ENCODE measurements around the gene SLC38A10.
"Not testable (repeated sequence)": the region's sequence is repeated elsewhere in the genome, so short reads cannot be mapped to it uniquely, and the experiment has no call there.

Gene SLC38A10

DNA sequence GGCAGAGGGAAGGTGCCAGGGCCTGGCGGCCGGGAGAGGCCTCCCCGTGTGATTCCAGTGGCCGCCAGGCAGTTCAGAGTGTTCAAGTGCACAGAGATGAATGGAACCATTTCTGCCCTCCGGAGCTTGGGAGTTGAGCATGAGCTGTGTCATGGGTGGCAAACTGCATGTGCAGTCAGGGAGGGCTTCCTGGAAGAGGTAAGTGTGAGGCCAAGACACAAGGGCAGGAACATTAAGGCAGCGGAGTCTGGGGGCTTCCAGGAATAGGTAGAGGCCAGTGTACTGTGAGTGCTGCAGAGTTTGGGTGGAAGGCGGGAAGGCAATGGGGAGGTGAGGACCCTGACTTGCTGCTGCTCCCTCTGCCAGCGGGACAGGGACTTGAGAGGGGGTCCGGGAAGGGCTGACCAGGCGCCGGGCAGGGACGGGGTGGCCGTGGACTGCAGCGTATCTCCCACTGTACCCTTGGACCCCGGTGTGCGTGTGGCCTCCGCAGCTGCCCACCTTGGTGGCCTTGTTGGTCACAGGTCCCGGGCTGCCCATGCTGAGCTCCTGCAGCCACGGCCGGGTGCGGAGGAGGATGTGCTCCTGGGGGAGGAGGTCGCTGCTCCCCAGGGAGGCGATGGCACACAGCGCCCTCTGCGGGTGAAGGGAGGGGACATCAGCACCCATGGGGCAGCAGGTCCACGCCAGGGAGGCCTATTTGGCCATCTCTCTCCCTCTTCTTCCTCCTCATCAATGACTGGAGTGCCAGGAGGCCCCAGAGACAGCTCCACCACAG, 64.9 kb downstream of the SLC38A10 start:
- Histone ChIP-seq H3K4me3 (ENCODE audit: low read length) (no peak overlapping the region), H2AFZ (ENCODE audit: low read depth, low read length) (no peak overlapping the region), H3K4me1 (ENCODE audit: insufficient read depth, low read length) (no peaks in the 10 kb centered on the region), H3K9me3 (ENCODE audit: low read length) (no peaks in the 10 kb centered on the region), H3K36me3 (ENCODE audit: insufficient read depth, low read length) (peaks cover 31% of the 10 kb centered on the region), H3K27me3 (ENCODE audit: insufficient read depth, low read length) (no peaks in the 10 kb centered on the region)

DNA sequence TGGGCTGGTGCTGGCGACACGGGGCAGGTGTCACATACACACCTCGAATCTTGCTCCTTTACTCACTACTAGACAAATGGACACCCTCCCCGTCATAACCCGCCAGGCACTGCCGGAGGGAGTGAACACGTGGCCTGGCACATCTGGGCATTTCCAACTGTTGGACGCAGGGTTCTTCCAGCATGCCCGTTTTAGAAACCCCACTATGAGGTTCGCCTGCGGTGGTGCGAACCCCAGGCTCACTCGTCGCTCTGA, 65.5 kb downstream of the SLC38A10 start:
- Histone ChIP-seq H3K9me3 (ENCODE audit: low read length) (no peaks in the 10 kb centered on the region), H3K27me3 (ENCODE audit: insufficient read depth, low read length) (no peaks in the 10 kb centered on the region), H3K4me1 (ENCODE audit: insufficient read depth, low read length) (no peaks in the 10 kb centered on the region), H2AFZ (ENCODE audit: low read depth, low read length) (no peak overlapping the region), H3K36me3 (ENCODE audit: insufficient read depth, low read length) (peaks cover 31% of the 10 kb centered on the region), H3K4me3 (ENCODE audit: low read length) (no peak overlapping the region)

DNA sequence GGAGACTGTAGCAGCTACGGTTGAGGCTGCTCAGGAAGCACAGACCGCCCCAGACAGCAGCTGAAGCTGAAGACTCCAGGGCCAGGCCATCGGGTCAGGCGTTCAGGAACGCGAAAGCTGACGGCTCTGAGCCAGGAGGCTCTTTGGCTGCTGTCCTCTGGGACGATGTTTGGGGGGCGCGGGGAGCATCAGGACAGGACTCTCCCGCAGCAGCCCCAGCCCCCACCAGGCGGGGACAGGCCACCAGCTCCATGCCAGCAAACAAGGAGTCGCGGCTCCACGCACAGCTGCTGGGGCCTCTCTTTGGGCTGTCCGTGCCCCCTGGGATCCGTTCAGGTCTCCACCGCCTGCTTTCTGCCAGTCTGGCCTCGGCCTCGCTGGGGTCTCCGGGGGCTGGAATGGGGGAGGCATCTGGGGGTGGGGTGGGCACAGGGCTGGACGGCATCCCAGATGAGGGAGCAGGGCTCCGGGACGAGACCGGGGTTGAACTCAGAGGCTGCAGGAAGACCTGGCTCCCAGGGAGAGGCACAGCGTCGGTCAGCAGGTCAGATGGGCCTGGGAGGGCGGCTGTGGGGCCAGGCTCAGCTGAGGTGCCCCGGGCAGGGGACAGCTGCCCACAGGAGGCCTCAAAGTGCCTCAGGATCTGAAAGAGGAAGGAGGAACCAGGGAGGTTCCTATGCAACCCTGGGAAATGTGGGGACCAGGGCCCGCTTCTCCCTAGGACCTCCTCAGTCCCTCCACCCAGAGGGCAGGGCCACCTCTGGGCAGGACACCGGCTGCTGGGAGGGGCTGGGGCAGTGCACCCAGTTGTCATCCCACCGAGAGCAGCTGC, 66.1 kb downstream of the SLC38A10 start:
- Histone ChIP-seq H3K27me3 (ENCODE audit: insufficient read depth, low read length) (no peaks in the 10 kb centered on the region), H2AFZ (ENCODE audit: low read depth, low read length) (no peak overlapping the region), H3K9me3 (ENCODE audit: low read length) (no peaks in the 10 kb centered on the region)

DNA sequence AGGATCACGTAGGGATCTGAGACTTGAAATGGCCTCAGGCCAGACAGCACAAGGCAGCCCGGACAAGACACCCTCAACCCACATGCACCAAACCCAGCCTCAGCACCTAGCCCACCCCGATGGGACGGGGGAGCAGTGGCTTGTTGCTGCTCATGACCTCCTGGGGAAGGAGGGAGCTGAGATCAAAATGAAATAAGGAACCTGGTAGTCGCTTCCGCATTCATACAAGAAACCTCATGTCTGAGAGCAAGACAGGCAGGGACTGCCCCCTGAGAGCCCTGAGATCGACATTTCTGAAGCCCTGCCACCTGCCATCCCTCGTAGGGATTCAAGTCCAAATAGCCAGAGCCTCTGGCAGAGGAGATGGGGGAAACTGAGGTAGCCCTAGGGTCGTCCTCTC, 66.7 kb downstream of the SLC38A10 start:
- Histone ChIP-seq H3K9me3 (ENCODE audit: low read length) (no peaks in the 10 kb centered on the region), H3K4me3 (ENCODE audit: low read length) (no peak overlapping the region), H2AFZ (ENCODE audit: low read depth, low read length) (no peak overlapping the region), H3K36me3 (ENCODE audit: insufficient read depth, low read length) (peaks cover 31% of the 10 kb centered on the region), H3K4me1 (ENCODE audit: insufficient read depth, low read length) (peaks cover 2% of the 10 kb centered on the region), H3K27me3 (ENCODE audit: insufficient read depth, low read length) (no peaks in the 10 kb centered on the region)

More for the DNA sequence above, 66.1 kb downstream of the SLC38A10 start:
- Histone ChIP-seq H3K36me3 (ENCODE audit: insufficient read depth, low read length) (peaks cover 31% of the 10 kb centered on the region), H3K4me1 (ENCODE audit: insufficient read depth, low read length) (no peaks in the 10 kb centered on the region), H3K4me3 (ENCODE audit: low read length) (no peak overlapping the region)

DNA sequence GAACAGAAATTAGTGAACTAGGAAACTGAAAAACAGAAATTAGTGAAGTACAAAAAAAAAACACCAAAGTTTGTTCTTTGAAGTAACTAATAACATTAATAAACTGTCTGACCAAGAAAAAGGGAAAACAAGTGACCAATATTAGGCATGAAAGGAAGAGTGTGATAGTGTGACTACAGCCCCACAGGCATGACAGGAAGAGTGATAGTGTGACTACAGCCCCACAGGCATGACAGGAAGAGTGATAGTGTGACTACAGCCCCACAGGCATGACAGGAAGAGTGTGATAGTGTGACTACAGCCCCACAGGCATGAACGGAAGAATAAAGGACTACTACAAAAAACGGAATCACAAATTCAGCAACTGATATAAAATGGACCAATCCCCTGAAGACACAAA, 67.5 kb downstream of the SLC38A10 start:
- H3K27me3 ChIP-seq (ENCODE audit: insufficient read depth, low read length); H3K4me1 ChIP-seq (ENCODE audit: insufficient read depth, low read length); H2AFZ ChIP-seq (ENCODE audit: low read depth, low read length); H3K9me3 ChIP-seq (ENCODE audit: low read length); H3K4me3 ChIP-seq (ENCODE audit: low read length): not testable (repeated sequence)
- H3K36me3 ChIP-seq (ENCODE audit: insufficient read depth, low read length) = peaks cover 25% of the 10 kb centered on the region

DNA sequence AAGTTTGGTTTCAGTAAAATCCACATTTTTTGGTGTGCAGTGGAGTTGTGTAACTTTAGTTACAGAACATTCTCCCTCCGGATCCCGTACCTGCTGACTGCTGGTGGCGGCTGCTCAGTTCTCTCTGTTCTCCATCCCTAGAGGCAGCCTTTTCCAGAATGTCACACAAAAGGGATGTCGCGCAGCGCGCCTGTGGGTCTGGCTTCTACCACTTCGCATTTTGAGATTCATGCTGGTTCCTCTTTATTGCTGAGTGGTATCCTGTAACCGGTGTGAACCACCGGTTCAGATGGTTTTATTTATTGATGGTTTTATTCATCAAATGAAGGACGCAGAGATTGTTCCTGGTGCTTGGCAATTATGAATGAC, 71.4 kb downstream of the SLC38A10 start:
- Histone ChIP-seq H3K9me3 (ENCODE audit: low read length) (no peaks in the 10 kb centered on the region), H3K4me1 (ENCODE audit: insufficient read depth, low read length) (peaks cover 15% of the 10 kb centered on the region), H2AFZ (ENCODE audit: low read depth, low read length) (peak overlapping the region; percentile 58), H3K27me3 (ENCODE audit: insufficient read depth, low read length) (no peaks in the 10 kb centered on the region), H3K36me3 (ENCODE audit: insufficient read depth, low read length) (peaks cover 15% of the 10 kb centered on the region), H3K4me3 (ENCODE audit: low read length) (no peak overlapping the region)

DNA sequence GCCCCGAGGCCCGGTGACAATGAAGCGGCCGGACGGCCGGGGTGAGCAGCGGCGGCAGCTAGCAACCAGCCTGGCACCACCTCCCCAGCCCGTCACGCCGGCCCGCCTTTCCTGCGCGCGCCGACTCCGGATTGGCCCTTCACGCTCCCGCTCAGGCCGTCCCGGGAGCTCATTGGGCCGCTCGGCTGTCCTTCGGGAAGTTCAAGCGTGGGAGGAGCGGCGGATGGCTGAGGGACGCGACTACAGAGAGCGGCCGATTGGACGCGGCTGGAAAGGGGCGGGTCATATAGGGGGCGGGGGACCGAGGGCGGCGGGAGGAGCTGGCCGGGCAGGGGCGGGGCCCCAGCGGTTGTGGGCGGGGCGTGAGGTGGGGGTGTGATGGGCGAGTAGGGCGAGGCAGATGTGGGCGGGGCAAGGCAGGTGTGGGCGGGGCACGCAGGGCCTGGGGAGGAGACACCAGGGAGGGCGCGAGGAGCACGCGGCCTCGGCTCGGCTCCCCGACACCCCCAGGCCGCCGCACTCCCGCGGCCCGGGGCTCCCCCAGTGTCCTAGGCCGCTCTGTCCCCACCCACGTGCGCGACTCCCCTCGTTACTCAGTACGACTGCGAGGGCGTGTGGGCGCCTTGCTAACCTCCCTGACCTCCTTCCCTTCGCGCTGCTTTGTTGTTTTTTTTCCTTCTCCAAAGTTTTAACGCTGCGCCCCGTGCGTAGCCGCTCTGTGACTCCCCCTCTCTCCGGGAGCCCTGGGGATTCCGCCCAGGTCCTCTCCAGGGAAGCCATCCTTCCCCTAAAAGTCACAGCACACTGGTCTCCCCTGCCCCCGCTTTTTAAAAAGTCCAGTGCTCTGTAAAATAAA, 72.0 kb downstream of the SLC38A10 start, which contains the start of gene CEP131:
TSS of gene CEP131 (minus strand) at position 60 of the 856 bp plus-strand sequence. CDS start 2,909 bp downstream, outside the sequence.
- Histone ChIP-seq H3K36me3 (ENCODE audit: insufficient read depth, low read length) (peaks cover 18% of the 10 kb centered on the region), H3K27me3 (ENCODE audit: insufficient read depth, low read length) (no peaks in the 10 kb centered on the region), H2AFZ (ENCODE audit: low read depth, low read length) (peak within 1 kb of the TSS; percentile 70), H3K4me3 (ENCODE audit: low read length) (peak within 1 kb of the TSS; percentile 78), H3K9me3 (ENCODE audit: low read length) (no peaks in the 10 kb centered on the region), H3K4me1 (ENCODE audit: insufficient read depth, low read length) (peaks cover 15% of the 10 kb centered on the region)

DNA sequence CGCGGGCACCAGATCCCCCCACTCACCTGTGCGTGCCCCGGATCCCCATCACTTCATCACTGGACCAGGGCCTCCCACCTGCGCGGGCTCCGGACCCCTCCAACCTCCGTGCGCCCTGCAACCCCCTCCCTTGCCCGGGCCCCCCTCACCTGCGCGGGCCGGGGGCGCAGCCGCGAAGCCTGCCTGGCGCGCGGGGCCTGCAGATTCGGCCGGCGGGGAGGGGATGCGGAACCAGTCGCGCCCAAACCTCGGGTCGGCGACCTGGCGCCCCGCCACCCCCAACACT, 72.5 kb downstream of the SLC38A10 start:
- H3K9me3 ChIP-seq (ENCODE audit: low read length) = no peaks in the 10 kb centered on the region
- H3K4me1 ChIP-seq (ENCODE audit: insufficient read depth, low read length) = peaks cover 15% of the 10 kb centered on the region
- H3K27me3 ChIP-seq (ENCODE audit: insufficient read depth, low read length) = no peaks in the 10 kb centered on the region
- H3K36me3 ChIP-seq (ENCODE audit: insufficient read depth, low read length) = peaks cover 22% of the 10 kb centered on the region
- peak overlapping the region; percentile 70 for H2AFZ ChIP-seq (ENCODE audit: low read depth, low read length)
- peak overlapping the region; percentile 78 for H3K4me3 ChIP-seq (ENCODE audit: low read length)

DNA sequence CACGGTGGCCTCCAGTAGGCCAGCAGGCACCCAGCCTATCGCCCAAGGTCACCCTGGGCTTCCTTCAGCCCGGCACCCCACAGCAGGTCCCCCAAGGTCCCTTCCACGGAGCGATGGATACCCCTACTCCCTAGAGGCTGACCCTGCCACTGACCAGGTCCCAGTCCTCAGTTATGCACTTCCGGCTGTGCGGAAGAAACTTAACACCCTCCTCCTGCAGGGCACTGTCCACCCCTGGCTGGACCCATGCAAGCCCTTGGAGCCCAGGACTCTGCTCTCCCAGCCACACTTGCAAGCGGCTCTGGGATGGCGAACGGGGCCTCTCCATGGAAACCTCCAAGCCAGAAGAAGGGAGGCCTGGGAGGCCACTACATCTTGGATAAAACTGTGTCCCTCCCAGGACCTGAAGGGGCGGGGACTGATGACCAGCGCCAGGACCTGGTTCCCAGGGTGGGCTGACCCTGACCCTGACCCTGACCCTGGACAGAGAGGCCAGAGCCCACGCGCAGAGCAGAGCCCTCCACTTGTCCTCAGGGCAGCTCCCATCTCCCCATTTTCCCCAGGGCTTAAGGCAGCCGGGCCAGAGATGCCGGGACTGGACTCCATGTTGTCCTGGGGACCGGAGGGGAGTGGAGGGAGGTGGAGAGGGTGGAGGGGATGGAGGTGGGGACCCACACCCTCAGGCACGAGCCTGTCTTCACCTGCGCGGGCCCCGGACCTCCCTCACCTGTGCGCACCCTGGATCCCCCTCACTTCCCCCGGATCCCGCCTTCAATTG, 73.1 kb downstream of the SLC38A10 start:
- peak overlapping the region; percentile 70 for H2AFZ ChIP-seq (ENCODE audit: low read depth, low read length)
- H3K9me3 ChIP-seq (ENCODE audit: low read length) = no peaks in the 10 kb centered on the region
- H3K36me3 ChIP-seq (ENCODE audit: insufficient read depth, low read length) = peaks cover 28% of the 10 kb centered on the region
- H3K4me3 ChIP-seq (ENCODE audit: low read length) = peak overlapping the region; percentile 78
- H3K4me1 ChIP-seq (ENCODE audit: insufficient read depth, low read length) = peaks cover 15% of the 10 kb centered on the region
- H3K27me3 ChIP-seq (ENCODE audit: insufficient read depth, low read length) = no peaks in the 10 kb centered on the region

DNA sequence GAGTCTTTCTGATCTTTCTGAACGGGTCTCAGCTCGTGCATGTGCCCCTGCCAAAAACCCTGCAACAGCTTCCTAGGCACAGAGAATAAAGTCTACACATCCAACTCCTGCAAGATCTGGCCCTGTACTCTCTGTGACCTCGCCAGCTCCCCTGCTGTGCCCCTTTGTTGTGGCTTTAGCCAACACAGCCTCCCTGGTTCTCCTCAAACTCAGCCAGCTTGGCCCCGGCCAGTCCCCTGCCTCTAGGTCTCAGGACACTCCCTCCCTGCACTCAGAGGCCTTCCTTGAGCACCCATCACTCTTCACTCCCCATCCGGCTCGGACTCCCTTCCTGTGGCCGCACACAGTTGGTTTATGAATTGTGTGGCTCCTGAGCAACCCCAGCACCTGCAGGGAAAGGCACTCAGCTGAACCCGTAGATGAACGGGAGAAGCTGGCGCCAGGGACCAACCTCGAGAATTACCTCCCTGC, 73.7 kb downstream of the SLC38A10 start:
- H3K9me3 ChIP-seq (ENCODE audit: low read length) = no peaks in the 10 kb centered on the region
- H3K4me1 ChIP-seq (ENCODE audit: insufficient read depth, low read length) = peaks cover 15% of the 10 kb centered on the region
- no peaks in the 10 kb centered on the region for H3K27me3 ChIP-seq (ENCODE audit: insufficient read depth, low read length)
- H3K36me3 ChIP-seq (ENCODE audit: insufficient read depth, low read length) = peaks cover 32% of the 10 kb centered on the region
- H2AFZ ChIP-seq (ENCODE audit: low read depth, low read length) = no peak overlapping the region
- peak overlapping the region; percentile 78 for H3K4me3 ChIP-seq (ENCODE audit: low read length)

DNA sequence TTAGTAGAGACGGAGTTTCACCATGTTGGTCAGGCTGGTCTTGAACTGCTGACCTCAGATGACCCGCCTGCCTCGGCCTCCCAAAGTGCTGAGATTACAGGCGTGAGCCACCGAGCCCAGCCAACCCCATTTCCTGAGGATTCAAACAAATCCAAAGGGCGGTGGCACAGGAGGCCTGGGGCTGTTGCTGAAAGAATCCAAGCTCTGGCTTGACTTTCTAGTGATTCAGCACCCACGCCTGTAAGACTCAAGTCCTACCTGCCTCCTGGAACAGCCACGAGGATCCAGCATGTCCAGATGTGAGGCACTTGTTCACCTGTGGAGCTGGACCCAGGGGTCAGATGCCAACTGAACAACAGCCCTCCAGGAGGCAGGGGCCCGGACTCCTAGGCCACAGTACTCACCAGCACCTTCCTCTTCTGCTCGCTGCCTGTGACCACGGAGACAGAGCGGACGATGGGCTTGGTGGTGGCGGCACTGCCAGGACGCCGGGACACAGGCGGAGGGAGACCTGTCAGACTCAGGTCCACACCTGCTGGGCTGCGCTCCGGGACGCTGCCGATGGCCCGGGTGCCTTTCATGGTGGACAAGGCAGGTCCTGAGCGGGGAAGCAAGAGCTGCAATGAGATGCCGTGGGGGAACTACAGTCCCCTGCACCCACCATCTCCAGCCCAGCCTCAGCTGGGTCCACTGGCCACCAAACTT, 75.5 kb downstream of the SLC38A10 start:
- Histone ChIP-seq H3K27me3 (ENCODE audit: insufficient read depth, low read length) (no peaks in the 10 kb centered on the region), H3K4me1 (ENCODE audit: insufficient read depth, low read length) (peaks cover 15% of the 10 kb centered on the region), H2AFZ (ENCODE audit: low read depth, low read length) (no peak overlapping the region)

DNA sequence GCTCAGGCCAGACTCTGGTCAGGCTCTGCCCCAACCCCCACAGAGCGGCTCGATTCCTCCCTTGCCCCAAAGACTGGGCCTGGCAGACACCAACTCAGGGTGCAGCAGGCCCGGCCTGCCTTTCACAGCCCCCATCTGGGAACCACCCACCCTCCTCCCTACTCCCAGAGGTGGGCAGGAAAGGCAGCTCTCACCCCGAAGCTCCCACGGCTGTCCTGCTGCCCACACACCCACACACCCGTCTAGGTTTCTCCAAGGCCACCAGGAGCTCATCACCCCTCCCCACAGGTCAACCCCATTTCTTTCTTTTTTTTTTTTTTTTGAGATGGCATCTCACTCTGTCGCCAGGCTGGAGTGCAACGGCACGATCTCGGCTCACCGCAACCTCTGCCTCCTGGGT, 76.1 kb downstream of the SLC38A10 start:
- H3K9me3 ChIP-seq (ENCODE audit: low read length) = no peaks in the 10 kb centered on the region
- no peak overlapping the region for H3K4me3 ChIP-seq (ENCODE audit: low read length)
- H3K27me3 ChIP-seq (ENCODE audit: insufficient read depth, low read length) = no peaks in the 10 kb centered on the region

More for the DNA sequence above, 75.5 kb downstream of the SLC38A10 start:
- Histone ChIP-seq H3K36me3 (ENCODE audit: insufficient read depth, low read length) (peaks cover 34% of the 10 kb centered on the region), H3K4me3 (ENCODE audit: low read length) (no peak overlapping the region), H3K9me3 (ENCODE audit: low read length) (no peaks in the 10 kb centered on the region)

More for the DNA sequence above, 76.1 kb downstream of the SLC38A10 start:
- no peak overlapping the region for H2AFZ ChIP-seq (ENCODE audit: low read depth, low read length)
- H3K4me1 ChIP-seq (ENCODE audit: insufficient read depth, low read length) = peaks cover 15% of the 10 kb centered on the region
- H3K36me3 ChIP-seq (ENCODE audit: insufficient read depth, low read length) = peaks cover 34% of the 10 kb centered on the region

Measured in neuron (in vitro differentiated cells).